Measurements from ENCODE around the gene TIPARP. TPM values are rescaled to one million over a fixed set of nuclear protein-coding genes. Genes with fewer than 3 reads are reported as not detected.

TIPARP gene
- total RNA-seq, 1 donor from 2014 or later, result 31.3 TPM

DNA sequence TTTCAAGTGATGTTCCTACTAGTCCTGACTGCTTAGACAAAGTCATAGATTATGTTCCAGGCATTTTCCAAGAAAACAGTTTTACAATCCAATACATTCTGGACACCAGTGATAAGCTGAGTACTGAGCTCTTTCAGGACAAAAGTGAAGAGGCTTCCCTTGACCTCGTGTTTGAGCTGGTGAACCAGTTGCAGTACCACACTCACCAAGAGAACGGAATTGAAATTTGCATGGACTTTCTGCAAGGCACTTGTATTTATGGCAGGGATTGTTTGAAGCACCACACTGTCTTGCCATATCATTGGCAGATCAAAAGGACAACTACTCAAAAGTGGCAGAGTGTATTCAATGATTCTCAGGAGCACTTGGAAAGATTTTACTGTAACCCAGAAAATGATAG is 3.8 kb downstream of the TIPARP start:
- ATAC-seq (ENCODE audit: low read depth) (no peak), DNase-seq (no peak)
- no peaks in the 10 kb centered on the region for H3K27me3 Mint-ChIP-seq
- H3K36me3 Mint-ChIP-seq (ENCODE audit: low read depth), result peaks cover 42% of the 10 kb centered on the region
- no peak overlapping the region for H3K27ac Mint-ChIP-seq
- ChIA-PET POLR2A (interaction anchor here (1.5 to 2.8 kb wide), 3 partner anchors 8 to 482 kb away, joined by 3 to 7 read pairs (median 4); partner anchors contain the start of gene CCNL1), CTCF (interaction anchor here (1.6 kb wide), 1 partner anchor 459 kb away, joined by 5 read pairs; no protein-coding TSS in a partner anchor)
- no peak overlapping the region for H3K4me3 Mint-ChIP-seq
- TF ChIP-seq, protein P1, sequence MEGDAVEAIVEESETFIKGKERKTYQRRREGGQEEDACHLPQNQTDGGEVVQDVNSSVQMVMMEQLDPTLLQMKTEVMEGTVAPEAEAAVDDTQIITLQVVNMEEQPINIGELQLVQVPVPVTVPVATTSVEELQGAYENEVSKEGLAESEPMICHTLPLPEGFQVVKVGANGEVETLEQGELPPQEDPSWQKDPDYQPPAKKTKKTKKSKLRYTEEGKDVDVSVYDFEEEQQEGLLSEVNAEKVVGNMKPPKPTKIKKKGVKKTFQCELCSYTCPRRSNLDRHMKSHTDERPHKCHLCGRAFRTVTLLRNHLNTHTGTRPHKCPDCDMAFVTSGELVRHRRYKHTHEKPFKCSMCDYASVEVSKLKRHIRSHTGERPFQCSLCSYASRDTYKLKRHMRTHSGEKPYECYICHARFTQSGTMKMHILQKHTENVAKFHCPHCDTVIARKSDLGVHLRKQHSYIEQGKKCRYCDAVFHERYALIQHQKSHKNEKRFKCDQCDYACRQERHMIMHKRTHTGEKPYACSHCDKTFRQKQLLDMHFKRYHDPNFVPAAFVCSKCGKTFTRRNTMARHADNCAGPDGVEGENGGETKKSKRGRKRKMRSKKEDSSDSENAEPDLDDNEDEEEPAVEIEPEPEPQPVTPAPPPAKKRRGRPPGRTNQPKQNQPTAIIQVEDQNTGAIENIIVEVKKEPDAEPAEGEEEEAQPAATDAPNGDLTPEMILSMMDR (IDR thresholded peaks at IDR 0.05), result no peak
- peaks cover 69% of the 10 kb centered on the region for H3K4me1 Mint-ChIP-seq
- H3K9me3 Mint-ChIP-seq, result no peaks in the 10 kb centered on the region
- intact Hi-C loops (cut with micrococcal nuclease), result loop anchor here (10.0 kb wide), 1 partner anchor 333 kb away; no protein-coding TSS in a partner anchor

DNA sequence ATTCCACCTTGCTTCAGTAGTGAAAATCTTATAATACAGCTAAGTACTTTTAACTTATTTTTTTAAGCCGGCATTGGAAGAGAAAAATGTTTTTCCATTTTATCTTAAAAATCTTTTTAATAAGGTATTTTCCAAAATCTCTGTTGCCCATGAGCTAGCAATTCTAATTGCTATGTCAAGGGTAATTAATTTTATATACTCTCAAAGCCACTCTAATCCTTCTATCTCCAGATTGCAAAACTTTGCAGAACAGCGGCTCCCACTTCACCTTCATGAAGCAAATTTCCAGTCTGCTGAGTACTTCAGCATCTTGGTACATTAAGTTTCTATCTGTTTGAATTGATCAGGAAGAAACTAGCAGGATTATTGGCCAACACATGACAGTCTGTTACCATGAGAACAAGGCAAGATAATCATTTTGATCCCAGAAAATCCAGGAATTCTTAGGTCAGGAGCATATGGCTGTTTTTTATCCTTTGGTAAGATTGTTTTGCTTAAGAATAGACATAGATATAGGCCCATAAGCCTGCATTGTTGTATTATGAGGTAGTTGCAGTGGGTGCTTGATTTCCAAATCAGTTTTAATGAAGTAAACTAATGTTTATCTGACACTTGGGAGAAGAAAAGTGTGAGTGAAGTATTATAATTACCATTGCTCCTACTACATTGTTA is 6.0 kb downstream of the TIPARP start:
- intact Hi-C loops (cut with micrococcal nuclease), result no loop called here
- H3K36me3 Mint-ChIP-seq (ENCODE audit: low read depth), result peaks cover 45% of the 10 kb centered on the region
- POLR2A ChIA-PET, result interaction anchor here (0.6 to 2.8 kb wide), 3 partner anchors 383 to 409 kb away, joined by 3 to 7 read pairs (median 5); no protein-coding TSS in a partner anchor
- peaks cover 65% of the 10 kb centered on the region for H3K4me1 Mint-ChIP-seq
- DNase-seq (no peak), ATAC-seq (ENCODE audit: low read depth) (no peak)
- H3K4me3 Mint-ChIP-seq, result no peak overlapping the region
- no peak overlapping the region for H3K27ac Mint-ChIP-seq
- H3K9me3 Mint-ChIP-seq, result no peaks in the 10 kb centered on the region
- CTCF ChIA-PET, result interaction anchor here (0.6 to 1.3 kb wide), 2 partner anchors 400 to 402 kb away, joined by 3 to 6 read pairs; no protein-coding TSS in a partner anchor
- no peaks in the 10 kb centered on the region for H3K27me3 Mint-ChIP-seq
- TF ChIP-seq, protein P1 (IDR thresholded peaks at IDR 0.05), result no peak

DNA sequence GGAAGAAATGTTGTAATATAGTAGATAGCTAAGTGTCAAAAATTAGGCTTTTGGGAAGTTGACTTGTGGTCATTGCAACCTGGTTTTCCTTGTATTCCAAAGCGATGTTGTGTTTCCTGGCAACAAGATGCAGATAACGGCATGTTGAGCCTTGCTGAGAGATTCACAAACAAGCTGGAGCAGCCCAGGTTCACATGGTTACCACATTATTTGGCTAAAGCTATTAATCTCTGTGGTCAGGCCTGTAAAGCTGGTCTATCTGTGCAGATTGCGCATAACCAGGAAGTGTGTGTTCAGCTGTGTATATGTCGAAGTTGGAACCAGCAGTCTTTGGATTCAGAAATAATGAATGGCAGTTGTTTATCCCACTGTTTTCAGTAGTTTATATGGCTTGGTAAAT is 6.6 kb downstream of the TIPARP start:
- H3K4me1 Mint-ChIP-seq, result peaks cover 67% of the 10 kb centered on the region
- no peaks in the 10 kb centered on the region for H3K9me3 Mint-ChIP-seq
- ATAC-seq (ENCODE audit: low read depth) (peak; percentile 78), DNase-seq (no peak)
- H3K27ac Mint-ChIP-seq, result no peak overlapping the region
- TF ChIP-seq, protein P1 (IDR thresholded peaks at IDR 0.05), result no peak
- no peaks in the 10 kb centered on the region for H3K27me3 Mint-ChIP-seq
- H3K4me3 Mint-ChIP-seq, result peak overlapping the region; percentile 15
- ChIA-PET CTCF (interaction anchor here (0.6 to 1.3 kb wide), 2 partner anchors 399 to 401 kb away, joined by 3 to 6 read pairs; no protein-coding TSS in a partner anchor), POLR2A (interaction anchor here (0.9 kb wide), 1 partner anchor 408 kb away, joined by 3 read pairs; no protein-coding TSS in a partner anchor)
- intact Hi-C loops (cut with micrococcal nuclease), result no loop called here
- peaks cover 42% of the 10 kb centered on the region for H3K36me3 Mint-ChIP-seq (ENCODE audit: low read depth)

DNA sequence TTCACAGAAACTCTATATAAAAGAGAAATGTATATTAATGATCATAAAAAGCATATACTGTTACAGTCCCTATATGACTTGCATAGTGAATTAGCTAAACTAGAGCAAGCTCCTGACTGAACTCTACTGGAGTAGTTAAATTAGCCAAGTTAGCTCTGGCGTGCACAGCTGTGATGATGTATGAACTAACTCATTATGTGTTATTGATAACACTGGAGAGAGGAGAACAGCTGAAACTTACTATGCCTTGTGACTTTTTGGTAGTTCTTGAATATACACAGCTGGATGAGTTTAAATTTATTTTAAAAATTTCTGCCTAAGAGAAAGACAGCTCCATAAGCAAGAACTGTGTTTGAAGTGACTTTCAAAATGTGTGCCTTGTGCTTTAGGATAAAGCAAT is 8.1 kb downstream of the TIPARP start:
- TF ChIP-seq, protein P1 (IDR thresholded peaks at IDR 0.05), result no peak
- Mint-ChIP-seq H3K36me3 (ENCODE audit: low read depth) (peaks cover 42% of the 10 kb centered on the region), H3K4me3 (no peak overlapping the region), H3K9me3 (no peaks in the 10 kb centered on the region), H3K27ac (no peak overlapping the region), H3K27me3 (no peaks in the 10 kb centered on the region), H3K4me1 (peaks cover 66% of the 10 kb centered on the region)
- CTCF ChIA-PET, result interaction anchor here (0.6 kb wide), 1 partner anchor 201 kb away, joined by 4 read pairs; no protein-coding TSS in a partner anchor
- intact Hi-C loops (cut with micrococcal nuclease), result no loop called here
- no peak for DNase-seq
- ATAC-seq (ENCODE audit: low read depth), result no peak
- POLR2A ChIA-PET, result interaction anchor here (1.1 kb wide), 1 partner anchor 8 kb away, joined by 4 read pairs; the partner anchor contains the start of gene TIPARP

DNA sequence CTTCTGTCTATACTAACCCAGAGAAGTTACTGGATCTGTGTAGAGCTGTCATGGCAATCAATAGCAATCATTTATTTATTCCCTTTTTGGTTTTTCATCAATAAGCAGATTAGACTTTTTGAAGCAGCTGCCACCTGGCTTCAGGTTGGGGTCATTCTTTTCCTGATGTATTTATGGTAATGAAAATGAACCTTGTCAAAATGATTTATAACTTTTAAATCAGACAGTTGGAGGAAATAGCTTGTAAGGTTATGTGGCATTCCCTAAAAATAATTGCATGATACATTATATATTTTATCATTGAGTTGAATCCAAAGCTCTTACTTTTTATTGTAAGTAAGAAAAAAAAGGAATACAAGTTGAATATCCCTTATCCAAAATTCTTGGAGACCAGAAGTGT is 8.6 kb downstream of the TIPARP start:
- Mint-ChIP-seq H3K36me3 (ENCODE audit: low read depth) (peaks cover 40% of the 10 kb centered on the region), H3K27me3 (no peaks in the 10 kb centered on the region), H3K27ac (no peak overlapping the region), H3K4me3 (no peak overlapping the region), H3K9me3 (no peaks in the 10 kb centered on the region), H3K4me1 (peaks cover 63% of the 10 kb centered on the region)
- ATAC-seq (ENCODE audit: low read depth) (no peak), DNase-seq (no peak)
- CTCF ChIA-PET, result interaction anchor here (0.6 kb wide), 1 partner anchor 200 kb away, joined by 4 read pairs; no protein-coding TSS in a partner anchor
- POLR2A ChIA-PET, result interaction anchor here (1.1 kb wide), 1 partner anchor 8 kb away, joined by 4 read pairs; the partner anchor contains the start of gene TIPARP
- TF ChIP-seq, protein P1 (IDR thresholded peaks at IDR 0.05), result no peak
- intact Hi-C loops (cut with micrococcal nuclease), result no loop called here

All from activated B cell treated with CpG ODN at 0.5 μM for 24 hours (primary cell).